ENCODE measurements around the gene ATG14. TPM values are rescaled to one million over a fixed set of nuclear protein-coding genes. Genes with fewer than 3 reads are reported as not detected.
A peak's percentile ranks its signal among the peaks of the same experiment; 100 is the strongest.
"Not testable (repeated sequence)": the region's sequence is repeated elsewhere in the genome, so short reads cannot be mapped to it uniquely, and the experiment has no call there.

The ATG14 gene
- total RNA-seq, 1 donor from 2014 or later, result 9.0 TPM

- DNase-seq (ENCODE audit: extremely low read depth, low read depth, low spot score), result no peak
Measured at GRCh38 chr14:55388160-55388559, 23.5 kb downstream of the ATG14 start.

- no peak for DNase-seq (ENCODE audit: extremely low read depth, low read depth, low spot score)
Measured at GRCh38 chr14:55387121-55387520, 24.5 kb downstream of the ATG14 start.

- DNase-seq (ENCODE audit: extremely low read depth, low read depth, low spot score), result no peak
Measured at GRCh38 chr14:55386037-55386808, 25.4 kb downstream of the ATG14 start.

GRCh38 chr14:55384536-55384935 is 27.1 kb downstream of the ATG14 start:
- DNase-seq (ENCODE audit: extremely low read depth, low read depth, low spot score), result no peak

- no peak for DNase-seq (ENCODE audit: extremely low read depth, low read depth, low spot score)
Measured at GRCh38 chr14:55383541-55384140, 28.0 kb downstream of the ATG14 start.

- not testable (repeated sequence) for DNase-seq (ENCODE audit: extremely low read depth, low read depth, low spot score)
Measured at GRCh38 chr14:55383056-55383466, 28.6 kb downstream of the ATG14 start.

- no peak for DNase-seq (ENCODE audit: extremely low read depth, low read depth, low spot score)
Measured at GRCh38 chr14:55382483-55382882, 29.1 kb downstream of the ATG14 start.

GRCh38 chr14:55381561-55381960 is 30.1 kb downstream of the ATG14 start:
- no peak for DNase-seq (ENCODE audit: extremely low read depth, low read depth, low spot score)

GRCh38 chr14:55381040-55381439 is 30.6 kb downstream of the ATG14 start:
- no peak for DNase-seq (ENCODE audit: extremely low read depth, low read depth, low spot score)

GRCh38 chr14:55377236-55377635 is 34.4 kb downstream of the ATG14 start:
- no peak for DNase-seq (ENCODE audit: extremely low read depth, low read depth, low spot score)

GRCh38 chr14:55374771-55375170 is 36.9 kb downstream of the ATG14 start:
- DNase-seq (ENCODE audit: extremely low read depth, low read depth, low spot score), result no peak

- peak; percentile 14 for DNase-seq (ENCODE audit: extremely low read depth, low read depth, low spot score)
Measured at GRCh38 chr14:55373784-55374705, 37.6 kb downstream of the ATG14 start.

GRCh38 chr14:55372825-55373224 is 38.8 kb downstream of the ATG14 start:
- no peak for DNase-seq (ENCODE audit: extremely low read depth, low read depth, low spot score)

GRCh38 chr14:55372423-55372822 is 39.2 kb downstream of the ATG14 start:
- DNase-seq (ENCODE audit: extremely low read depth, low read depth, low spot score), result no peak

GRCh38 chr14:55370883-55371455 is 40.7 kb downstream of the ATG14 start:
- no peak for DNase-seq (ENCODE audit: extremely low read depth, low read depth, low spot score)

- DNase-seq (ENCODE audit: extremely low read depth, low read depth, low spot score), result no peak
Measured at GRCh38 chr14:55366271-55366670, 45.4 kb downstream of the ATG14 start.

GRCh38 chr14:55361190-55361589 is 50.4 kb downstream of the ATG14 start:
- DNase-seq (ENCODE audit: extremely low read depth, low read depth, low spot score), result no peak

- no peak for DNase-seq (ENCODE audit: extremely low read depth, low read depth, low spot score)
Measured at GRCh38 chr14:55359307-55359706, 52.3 kb downstream of the ATG14 start.

- DNase-seq (ENCODE audit: extremely low read depth, low read depth, low spot score), result no peak
Measured at GRCh38 chr14:55356913-55357312, 54.7 kb downstream of the ATG14 start.

- no peak for DNase-seq (ENCODE audit: extremely low read depth, low read depth, low spot score)
Measured at GRCh38 chr14:55355922-55356321, 55.7 kb downstream of the ATG14 start.

GRCh38 chr14:55354500-55354899 is 57.1 kb downstream of the ATG14 start:
- peak; percentile 5 for DNase-seq (ENCODE audit: extremely low read depth, low read depth, low spot score)

Measured in glomerular endothelial cell (primary cell).